Measurements from ENCODE around the gene GPR183. TPM values are rescaled to one million over a fixed set of nuclear protein-coding genes. Genes with fewer than 3 reads are reported as not detected.

Gene GPR183
- total RNA-seq, 2 experiments from 2014 or later = 8.6 to 10.0 TPM

DNA sequence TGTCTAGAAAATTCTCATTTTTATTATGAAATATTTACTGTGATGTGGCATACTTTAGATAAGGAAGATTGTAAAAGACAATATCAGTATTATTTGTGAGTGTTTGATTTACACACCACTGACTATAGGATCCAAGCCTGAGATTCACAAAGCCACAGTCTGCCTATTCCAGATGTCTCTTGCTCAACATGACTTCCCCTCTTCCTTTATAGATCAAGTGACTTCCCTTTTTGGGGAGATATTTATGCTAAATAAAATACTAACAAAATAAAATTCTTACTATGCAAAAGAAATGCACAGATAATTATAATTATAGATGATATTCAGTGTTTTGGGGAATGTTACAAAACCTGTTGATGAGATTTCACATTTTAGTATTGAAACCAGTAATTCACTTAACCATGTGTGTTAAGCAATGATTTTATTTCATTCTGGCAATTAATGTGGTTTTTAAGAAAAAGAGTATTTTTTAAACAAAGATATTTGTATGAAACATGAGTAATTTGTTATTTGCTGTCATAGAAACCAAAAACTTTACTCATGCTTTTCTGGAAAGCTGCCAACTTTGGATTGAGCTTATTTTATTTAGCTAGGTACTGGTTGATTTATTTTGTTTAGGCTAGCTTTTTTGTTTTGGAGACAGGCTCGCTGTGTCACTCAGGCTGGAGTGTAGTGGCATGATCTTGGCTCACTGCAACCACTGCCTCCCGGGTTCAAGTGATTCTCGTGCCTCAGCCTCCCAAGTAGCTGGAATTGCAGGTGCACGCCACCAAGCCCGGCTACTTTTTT is 13.7 kb upstream of the GPR183 start:
- H3K9me3 Mint-ChIP-seq = no peaks in the 10 kb centered on the region
- no peak overlapping the region for H3K4me3 Mint-ChIP-seq
- peaks cover 78% of the 10 kb centered on the region for H3K4me1 Mint-ChIP-seq (ENCODE audit: low read depth)
- CTCF ChIA-PET = interaction anchor here (0.8 to 2.6 kb wide), 8 partner anchors 14 to 182 kb away, joined by 3 to 21 read pairs (median 6); partner anchors contain the start of gene GPR183
- H3K27ac Mint-ChIP-seq = peak overlapping the region; percentile 20
- intact Hi-C loops (cut with micrococcal nuclease) = loop anchor here (5.0 kb wide), 1 partner anchor 34 kb away; no protein-coding TSS in a partner anchor
- H3K27me3 Mint-ChIP-seq = no peaks in the 10 kb centered on the region
- DNase-seq (no peak), ATAC-seq (no peak)
- peaks cover 54% of the 10 kb centered on the region for H3K36me3 Mint-ChIP-seq (ENCODE audit: low read depth)
- POLR2A ChIA-PET = interaction anchor here (0.8 to 2.4 kb wide), 5 partner anchors 15 to 105 kb away, joined by 3 to 11 read pairs (median 8); partner anchors contain the start of gene GPR183
- TF ChIP-seq CTCF (IDR thresholded peaks at IDR 0.05) = no peak

DNA sequence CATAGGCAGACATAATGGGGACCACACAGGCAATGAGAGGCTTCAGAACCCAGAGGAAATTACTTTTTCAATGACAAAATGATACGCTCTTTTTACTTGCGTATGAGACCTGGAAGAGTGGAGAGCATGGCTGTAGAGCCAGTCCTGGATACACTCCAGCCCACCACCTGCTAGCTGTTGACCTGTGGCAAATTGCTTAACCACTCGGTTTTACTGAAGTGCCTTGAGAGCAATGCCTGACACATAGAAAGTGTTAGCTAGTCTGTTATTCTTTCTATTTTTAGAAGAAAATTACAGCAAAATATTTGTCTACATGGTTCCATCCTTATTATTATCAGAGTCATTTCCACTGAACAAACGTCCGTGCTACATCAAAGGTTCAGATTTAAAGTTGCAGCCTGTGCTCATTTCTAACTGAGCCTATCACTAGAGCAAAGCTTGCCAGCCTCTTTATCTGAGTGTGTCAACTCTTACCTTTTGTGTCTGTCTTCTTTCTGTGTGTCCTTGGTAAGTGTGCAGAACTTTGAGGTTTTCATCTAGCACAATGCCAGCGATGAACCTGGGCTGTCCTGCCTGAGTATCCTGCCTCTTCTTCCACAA is 9.6 kb upstream of the GPR183 start:
- ATAC-seq (no peak), DNase-seq (no peak)
- H3K4me3 Mint-ChIP-seq = no peak overlapping the region
- H3K27me3 Mint-ChIP-seq = no peaks in the 10 kb centered on the region
- H3K36me3 Mint-ChIP-seq (ENCODE audit: low read depth) = peaks cover 56% of the 10 kb centered on the region
- ChIA-PET POLR2A (no interaction called here), CTCF (interaction anchor here (1.0 to 1.3 kb wide), 3 partner anchors 47 to 70 kb away, joined by 3 to 5 read pairs (median 4); no protein-coding TSS in a partner anchor)
- peak overlapping the region; percentile 18 for H3K27ac Mint-ChIP-seq
- H3K9me3 Mint-ChIP-seq = no peaks in the 10 kb centered on the region
- no peak for TF ChIP-seq CTCF (IDR thresholded peaks at IDR 0.05)
- peaks cover 75% of the 10 kb centered on the region for H3K4me1 Mint-ChIP-seq (ENCODE audit: low read depth)
- intact Hi-C loops (cut with micrococcal nuclease) = no loop called here

- intact Hi-C loops (cut with micrococcal nuclease) = no loop called here
- TF ChIP-seq CTCF (IDR thresholded peaks at IDR 0.05) = no peak
Measured at GRCh38 chr13:99316224-99316623, 9.0 kb upstream of the GPR183 start.

DNA sequence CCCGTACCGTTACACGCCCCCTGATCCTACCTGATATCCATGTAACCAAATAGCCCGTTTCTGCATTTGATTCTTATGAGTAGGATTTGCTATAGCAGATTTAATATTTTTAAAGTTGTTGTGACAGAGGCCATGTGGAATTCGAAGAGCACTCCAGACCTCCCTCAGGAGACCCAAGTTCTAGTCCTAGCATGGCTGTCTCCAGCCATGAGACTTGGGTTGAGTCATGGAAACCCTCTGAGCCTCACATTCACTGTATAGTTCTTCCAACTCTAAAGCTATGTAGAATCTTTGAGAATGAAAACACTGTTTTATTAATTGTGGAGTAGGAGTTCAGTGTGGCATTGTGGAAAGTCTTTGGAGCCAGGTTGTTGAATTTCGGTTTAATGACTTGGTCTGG is 8.0 kb upstream of the GPR183 start:
- peak overlapping the region; percentile 98 for H3K27ac Mint-ChIP-seq
- H3K36me3 Mint-ChIP-seq (ENCODE audit: low read depth) = peaks cover 59% of the 10 kb centered on the region
- no peaks in the 10 kb centered on the region for H3K9me3 Mint-ChIP-seq
- ATAC-seq = peak; percentile 52
- ChIA-PET POLR2A (interaction anchor here (0.7 to 2.0 kb wide), 6 partner anchors 8 to 119 kb away, joined by 3 to 6 read pairs (median 4); no protein-coding TSS in a partner anchor), CTCF (interaction anchor here (1.6 to 2.2 kb wide), 3 partner anchors 16 to 119 kb away, joined by 5 to 12 read pairs (median 7); no protein-coding TSS in a partner anchor)
- no peaks in the 10 kb centered on the region for H3K27me3 Mint-ChIP-seq
- intact Hi-C loops (cut with micrococcal nuclease) = no loop called here
- no peak for DNase-seq
- TF ChIP-seq CTCF (IDR thresholded peaks at IDR 0.05) = no peak
- H3K4me3 Mint-ChIP-seq = peak overlapping the region; percentile 66
- peaks cover 77% of the 10 kb centered on the region for H3K4me1 Mint-ChIP-seq (ENCODE audit: low read depth)

More at GRCh38 chr13:99316224-99316623, 9.0 kb upstream of the GPR183 start:
- H3K9me3 Mint-ChIP-seq = no peaks in the 10 kb centered on the region
- DNase-seq = no peak
- peaks cover 56% of the 10 kb centered on the region for H3K36me3 Mint-ChIP-seq (ENCODE audit: low read depth)
- peak overlapping the region; percentile 59 for H3K27ac Mint-ChIP-seq
- no peaks in the 10 kb centered on the region for H3K27me3 Mint-ChIP-seq
- CTCF ChIA-PET = interaction anchor here (1.0 kb wide), 1 partner anchor 46 kb away, joined by 5 read pairs; no protein-coding TSS in a partner anchor
- peaks cover 75% of the 10 kb centered on the region for H3K4me1 Mint-ChIP-seq (ENCODE audit: low read depth)
- POLR2A ChIA-PET = no interaction called here
- no peak for ATAC-seq
- H3K4me3 Mint-ChIP-seq = no peak overlapping the region
